ENCODE measurements around the gene CPM.

CPM gene

GRCh38 chr12:68932961-68933893 lies at the start of gene CPM:
CPM (minus strand) TSS chr12:68933171; CDS start chr12:68932837, 334 bp downstream.
- peak; percentile 88 to 96 (median 93) for DNase-seq

- DNase-seq = no peak
Observed at GRCh38 chr12:68981516-68981915, 48.5 kb upstream of the CPM start.

GRCh38 chr12:68980476-68981212 lies 47.7 kb upstream of the CPM start:
- DNase-seq = no peak

GRCh38 chr12:68978678-68979077 lies 45.7 kb upstream of the CPM start:
- peak; percentile 39 to 68 (median 48) for DNase-seq

GRCh38 chr12:68977909-68978610 lies 45.1 kb upstream of the CPM start:
- DNase-seq = no peak

- DNase-seq = no peak
Observed at GRCh38 chr12:68977335-68977734, 44.4 kb upstream of the CPM start.

- no peak for DNase-seq
Observed at GRCh38 chr12:68976395-68976841, 43.4 kb upstream of the CPM start.

- DNase-seq = no peak
Observed at GRCh38 chr12:68975811-68976210, 42.8 kb upstream of the CPM start.

GRCh38 chr12:68972595-68972994 lies 39.6 kb upstream of the CPM start:
- DNase-seq = peak; percentile 44 to 74 (median 65)

GRCh38 chr12:68971404-68971803 lies 38.4 kb upstream of the CPM start:
- peak; percentile 65 to 96 (median 93) for DNase-seq

- no peak for DNase-seq
Observed at GRCh38 chr12:68970951-68971350, 38.0 kb upstream of the CPM start.

- peak in 2 of 3 donors; percentile 28 to 52 for DNase-seq
Observed at GRCh38 chr12:68970306-68970705, 37.3 kb upstream of the CPM start.

- no peak for DNase-seq
Observed at GRCh38 chr12:68967046-68967445, 34.1 kb upstream of the CPM start.

- peak; percentile 26 to 59 (median 31) for DNase-seq
Observed at GRCh38 chr12:68963856-68964745, 31.1 kb upstream of the CPM start.

GRCh38 chr12:68962877-68963855 lies 30.2 kb upstream of the CPM start:
- DNase-seq = peak; percentile 80 to 93 (median 91)

- no peak for DNase-seq
Observed at GRCh38 chr12:68959891-68960464, 27.0 kb upstream of the CPM start.

GRCh38 chr12:68959143-68959858 lies 26.3 kb upstream of the CPM start:
- peak; percentile 49 to 81 (median 74) for DNase-seq

- peak; percentile 86 to 94 (median 89) for DNase-seq
Observed at GRCh38 chr12:68958322-68958721, 25.4 kb upstream of the CPM start.

GRCh38 chr12:68957273-68957672 lies 24.3 kb upstream of the CPM start:
- DNase-seq = no peak

- no peak for DNase-seq
Observed at GRCh38 chr12:68956466-68956865, 23.5 kb upstream of the CPM start.
